HG02981 (cell line): ENCODE data around the gene CENPVL2.
"Not testable (repeated sequence)": the region's sequence is repeated elsewhere in the genome, so short reads cannot be mapped to it uniquely, and the experiment has no call there.

Experiments
- ATAC-seq: cut with Tn5 transposase; IDR thresholded peaks from one replicate; pipeline ENCODE4 v1.9.1; 2021; ENCODE audit warnings: mild to moderate bottlenecking, moderate library complexity; ENCODE audit not compliant: unreplicated experiment

The CENPVL2 gene

DNA sequence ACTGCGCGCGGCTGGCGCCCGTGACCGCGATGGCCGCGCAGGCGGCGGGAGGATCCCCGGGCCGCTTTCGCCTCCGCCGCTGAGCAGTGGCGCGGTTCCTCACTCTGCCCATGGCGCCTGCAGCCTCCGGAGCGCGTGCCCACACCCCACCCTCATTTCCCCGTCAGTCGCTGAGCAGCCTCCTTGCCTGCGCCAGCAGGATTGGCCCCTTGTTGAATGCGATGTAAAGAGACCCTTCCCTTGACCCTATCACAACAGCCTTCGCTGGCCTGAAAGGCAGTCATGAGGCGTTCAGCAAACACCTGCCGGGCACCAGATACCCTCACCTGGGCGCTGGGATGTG lies at the start of gene CENPVL2:
Gene CENPVL2, minus strand, starts transcription at position 112 of the 343 bp plus-strand sequence. Its CDS starts 0 bp downstream, at position 112.
- ATAC-seq: not testable (repeated sequence)

DNA sequence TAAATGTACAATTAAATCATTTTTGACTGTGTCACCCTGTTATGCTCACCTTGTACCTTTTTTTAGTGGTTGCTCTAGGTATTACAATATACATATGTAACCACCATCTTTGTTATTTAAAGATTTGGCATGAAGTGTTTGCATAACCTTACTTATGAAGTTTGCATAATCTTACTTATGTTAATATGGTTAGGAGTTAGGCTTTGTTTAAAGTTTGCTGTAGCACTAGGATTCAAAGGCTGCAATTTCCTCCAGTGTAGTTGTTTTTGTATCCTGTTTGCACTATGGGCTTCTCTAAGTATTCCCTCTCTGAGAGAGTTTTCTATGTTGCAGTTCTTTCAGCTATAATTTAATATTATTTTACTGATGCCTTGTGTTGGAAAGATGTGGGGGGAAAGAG lies 45.6 kb upstream of the CENPVL2 start:
- ATAC-seq: no peak

DNA sequence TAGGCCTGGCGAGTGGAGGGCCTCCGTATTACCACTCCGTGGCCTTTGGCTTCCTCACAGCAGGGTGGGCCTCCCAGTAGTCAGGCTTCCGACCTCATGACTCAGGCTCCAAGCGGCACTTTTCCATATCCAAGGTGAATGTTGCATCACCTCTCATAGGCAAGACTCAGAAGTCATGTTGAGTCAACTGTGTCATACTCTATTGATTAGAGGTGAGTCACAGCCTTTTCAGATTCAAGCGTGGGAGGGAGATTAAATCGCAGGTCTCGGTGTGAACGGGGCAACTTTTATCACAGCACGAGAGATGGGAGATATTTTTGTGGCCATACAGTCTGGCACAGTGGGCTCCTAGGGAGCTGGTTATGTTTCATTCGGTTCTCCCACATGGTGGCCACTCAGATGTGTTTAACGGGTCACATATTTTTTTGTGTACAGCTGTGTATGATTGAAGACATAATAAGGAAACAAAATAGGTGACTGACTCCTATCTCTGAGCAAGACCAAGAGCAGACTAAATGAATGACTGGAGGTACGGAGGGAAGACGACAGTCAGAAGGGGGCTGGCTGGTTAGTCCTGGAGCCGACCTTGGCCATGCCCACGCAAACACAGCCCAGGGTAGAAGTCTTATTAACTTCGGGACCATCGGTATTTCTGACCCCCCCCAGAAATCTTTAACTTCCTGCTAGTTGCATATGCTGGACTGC lies 30.5 kb upstream of the CENPVL2 start:
- not testable (repeated sequence) for ATAC-seq

DNA sequence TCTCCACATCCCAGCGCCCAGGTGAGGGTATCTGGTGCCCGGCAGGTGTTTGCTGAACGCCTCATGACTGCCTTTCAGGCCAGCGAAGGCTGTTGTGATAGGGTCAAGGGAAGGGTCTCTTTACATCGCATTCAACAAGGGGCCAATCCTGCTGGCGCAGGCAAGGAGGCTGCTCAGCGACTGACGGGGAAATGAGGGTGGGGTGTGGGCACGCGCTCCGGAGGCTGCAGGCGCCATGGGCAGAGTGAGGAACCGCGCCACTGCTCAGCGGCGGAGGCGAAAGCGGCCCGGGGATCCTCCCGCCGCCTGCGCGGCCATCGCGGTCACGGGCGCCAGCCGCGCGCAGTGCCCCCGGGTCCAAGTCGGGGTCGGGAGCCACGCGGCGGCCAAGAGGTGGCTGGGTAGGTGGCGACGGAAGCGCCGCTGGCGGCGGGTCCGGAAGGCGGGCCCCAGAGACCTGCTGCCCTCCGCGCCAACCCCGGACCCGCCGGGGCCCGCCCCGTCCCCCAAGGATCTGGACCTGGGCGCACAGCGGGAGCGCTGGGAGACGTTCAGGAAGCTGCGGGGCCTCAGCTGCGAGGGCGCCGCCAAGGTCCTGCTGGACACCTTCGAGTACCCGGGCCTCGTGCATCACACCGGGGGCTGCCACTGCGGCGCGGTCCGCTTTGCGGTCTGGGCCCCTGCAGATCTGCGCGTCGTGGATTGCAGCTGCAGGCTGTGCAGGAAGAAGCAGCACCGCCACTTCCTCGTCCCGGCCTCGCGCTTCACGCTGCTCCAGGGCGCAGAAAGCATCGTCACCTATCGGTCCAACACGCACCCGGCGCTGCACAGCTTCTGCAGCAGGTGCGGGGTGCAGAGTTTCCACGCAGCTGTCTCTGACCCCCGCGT lies 27.9 kb upstream of the CENPVL2 start, which contains the start of gene CENPVL1:
Gene CENPVL1, plus strand, starts transcription at position 236 of the 888 bp plus-strand sequence. Its CDS starts 0 bp downstream, at position 236.
- ATAC-seq: not testable (repeated sequence)

DNA sequence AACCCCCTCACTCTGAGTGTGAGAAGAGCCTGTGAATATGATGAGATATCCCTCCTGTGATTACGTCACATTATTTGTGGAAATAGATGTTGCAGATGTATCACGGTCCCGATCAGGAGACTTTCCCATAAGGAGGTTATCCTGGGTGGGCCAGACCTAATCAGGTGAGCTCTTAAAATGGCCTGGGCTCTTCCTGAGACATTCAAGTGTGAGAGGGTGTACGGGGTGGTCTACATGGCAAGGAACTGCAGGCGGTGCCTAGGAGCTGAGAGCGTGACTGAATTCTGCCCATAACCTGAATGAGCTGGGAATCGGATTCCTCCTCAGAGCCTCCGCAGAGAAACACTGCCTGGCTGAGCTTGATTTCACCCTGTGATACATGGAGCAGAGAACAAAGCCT lies 14.8 kb upstream of the CENPVL2 start:
- no peak for ATAC-seq

DNA sequence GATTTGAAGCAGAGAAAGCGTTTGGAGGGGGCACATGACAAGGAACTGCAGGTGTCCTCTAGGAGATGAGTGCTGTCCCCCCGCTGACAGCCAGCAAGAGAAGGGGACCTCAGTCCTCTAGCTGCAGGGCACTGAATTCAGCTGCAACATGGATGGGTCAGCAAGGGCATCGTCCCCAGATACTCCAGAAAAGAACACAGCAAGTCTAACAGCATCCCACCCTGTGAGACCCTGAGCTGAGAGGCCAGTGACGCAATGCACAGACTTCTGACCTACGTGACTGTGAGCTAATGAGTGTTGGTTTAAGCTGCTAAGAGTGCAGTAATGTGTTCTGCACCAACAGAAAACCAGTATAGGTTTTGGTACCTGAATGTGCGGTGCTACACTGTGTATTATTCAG lies 11.6 kb upstream of the CENPVL2 start:
- no peak for ATAC-seq

DNA sequence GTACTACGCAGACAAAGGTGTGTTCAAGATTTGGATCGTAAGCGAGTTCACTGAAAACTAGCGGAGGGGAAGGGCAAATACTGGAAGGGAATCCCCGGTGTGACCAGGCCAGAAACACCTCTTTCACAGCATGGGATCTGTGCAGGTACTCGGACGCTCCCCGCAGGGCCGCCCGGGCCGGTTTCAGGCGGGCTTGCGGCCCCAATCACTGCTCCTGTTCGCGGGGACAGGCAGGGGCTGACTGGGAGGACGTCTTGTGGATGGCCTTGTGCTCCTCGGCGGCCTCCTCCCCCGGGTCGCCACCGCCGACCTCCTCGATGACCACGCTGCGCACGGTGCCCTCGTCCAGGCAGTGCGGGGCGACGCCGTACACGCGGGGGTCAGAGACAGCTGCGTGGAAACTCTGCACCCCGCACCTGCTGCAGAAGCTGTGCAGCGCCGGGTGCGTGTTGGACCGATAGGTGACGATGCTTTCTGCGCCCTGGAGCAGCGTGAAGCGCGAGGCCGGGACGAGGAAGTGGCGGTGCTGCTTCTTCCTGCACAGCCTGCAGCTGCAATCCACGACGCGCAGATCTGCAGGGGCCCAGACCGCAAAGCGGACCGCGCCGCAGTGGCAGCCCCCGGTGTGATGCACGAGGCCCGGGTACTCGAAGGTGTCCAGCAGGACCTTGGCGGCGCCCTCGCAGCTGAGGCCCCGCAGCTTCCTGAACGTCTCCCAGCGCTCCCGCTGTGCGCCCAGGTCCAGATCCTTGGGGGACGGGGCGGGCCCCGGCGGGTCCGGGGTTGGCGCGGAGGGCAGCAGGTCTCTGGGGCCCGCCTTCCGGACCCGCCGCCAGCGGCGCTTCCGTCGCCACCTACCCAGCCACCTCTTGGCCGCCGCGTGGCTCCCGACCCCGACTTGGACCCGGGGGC lies 567 bp downstream of the CENPVL2 start:
- ATAC-seq: not testable (repeated sequence)

DNA sequence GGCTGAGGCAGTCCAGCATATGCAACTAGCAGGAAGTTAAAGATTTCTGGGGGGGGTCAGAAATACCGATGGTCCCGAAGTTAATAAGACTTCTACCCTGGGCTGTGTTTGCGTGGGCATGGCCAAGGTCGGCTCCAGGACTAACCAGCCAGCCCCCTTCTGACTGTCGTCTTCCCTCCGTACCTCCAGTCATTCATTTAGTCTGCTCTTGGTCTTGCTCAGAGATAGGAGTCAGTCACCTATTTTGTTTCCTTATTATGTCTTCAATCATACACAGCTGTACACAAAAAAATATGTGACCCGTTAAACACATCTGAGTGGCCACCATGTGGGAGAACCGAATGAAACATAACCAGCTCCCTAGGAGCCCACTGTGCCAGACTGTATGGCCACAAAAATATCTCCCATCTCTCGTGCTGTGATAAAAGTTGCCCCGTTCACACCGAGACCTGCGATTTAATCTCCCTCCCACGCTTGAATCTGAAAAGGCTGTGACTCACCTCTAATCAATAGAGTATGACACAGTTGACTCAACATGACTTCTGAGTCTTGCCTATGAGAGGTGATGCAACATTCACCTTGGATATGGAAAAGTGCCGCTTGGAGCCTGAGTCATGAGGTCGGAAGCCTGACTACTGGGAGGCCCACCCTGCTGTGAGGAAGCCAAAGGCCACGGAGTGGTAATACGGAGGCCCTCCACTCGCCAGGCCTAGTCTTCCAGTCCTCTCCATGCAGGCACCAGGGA lies 2.8 kb downstream of the CENPVL2 start:
- not testable (repeated sequence) for ATAC-seq

DNA sequence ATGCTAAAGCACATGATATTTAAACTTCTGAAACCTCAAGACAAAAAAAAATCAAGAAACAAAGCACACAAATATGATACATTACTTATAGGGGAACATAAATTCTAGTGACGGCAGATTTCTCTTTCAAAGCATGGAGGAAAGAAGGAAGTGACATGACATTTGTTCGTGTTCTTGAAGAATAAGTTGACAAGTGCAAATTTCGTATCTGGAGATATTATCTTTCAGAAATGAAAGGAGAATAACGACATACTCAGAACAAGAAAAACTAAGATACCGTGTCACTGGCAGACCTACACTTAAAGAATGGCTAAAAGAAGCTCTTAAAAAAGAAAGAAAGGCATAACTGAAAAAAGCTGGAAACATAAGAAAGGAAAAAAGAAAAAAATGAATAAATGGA lies 16.6 kb downstream of the CENPVL2 start:
- ATAC-seq: no peak

DNA sequence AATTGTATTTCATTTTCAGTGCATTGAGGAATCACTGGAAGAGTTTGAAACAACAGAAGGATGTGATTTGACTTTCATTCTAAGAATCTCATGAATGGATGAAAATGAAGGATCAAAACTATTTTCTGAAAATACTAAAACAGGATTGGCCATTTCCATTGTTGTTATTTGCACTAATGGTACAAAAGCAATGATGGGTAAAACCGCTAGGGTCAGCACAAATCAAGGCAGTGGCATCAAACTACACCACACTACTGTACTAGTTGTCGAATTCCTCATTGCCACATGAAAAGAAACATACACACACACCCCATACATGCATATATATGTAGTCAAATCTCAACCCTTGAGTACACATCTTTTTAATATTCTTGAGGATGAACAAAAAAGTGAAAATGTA lies 39.3 kb downstream of the CENPVL2 start:
- no peak for ATAC-seq

DNA sequence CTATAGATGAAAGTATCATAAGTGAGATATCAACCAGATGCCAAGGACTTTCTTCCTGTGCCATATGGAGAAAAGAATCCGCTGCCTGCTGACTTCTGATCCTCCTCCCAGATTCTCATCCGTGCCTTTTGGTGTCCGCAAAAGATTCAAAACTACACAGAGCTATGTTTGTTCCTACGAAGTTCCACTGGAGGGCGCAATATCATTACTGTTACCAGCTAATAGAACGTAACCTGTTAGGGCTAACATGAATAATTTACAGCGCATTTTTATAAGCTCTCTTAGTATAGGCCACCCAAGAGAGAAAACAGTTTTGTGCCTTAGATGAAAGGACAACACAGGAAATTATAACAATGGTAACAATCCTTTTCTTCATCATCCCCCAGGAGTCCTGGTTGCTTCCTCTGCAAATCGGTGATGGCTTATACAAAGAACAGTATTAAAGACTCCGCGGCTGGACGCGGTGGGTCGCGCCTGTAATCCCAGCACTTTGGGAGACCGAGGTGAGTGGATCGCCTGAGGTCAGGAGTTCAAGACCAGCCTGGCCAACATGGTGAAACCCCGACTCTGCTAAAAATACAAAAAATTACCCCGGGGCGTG lies 41.1 kb downstream of the CENPVL2 start:
- no peak for ATAC-seq

DNA sequence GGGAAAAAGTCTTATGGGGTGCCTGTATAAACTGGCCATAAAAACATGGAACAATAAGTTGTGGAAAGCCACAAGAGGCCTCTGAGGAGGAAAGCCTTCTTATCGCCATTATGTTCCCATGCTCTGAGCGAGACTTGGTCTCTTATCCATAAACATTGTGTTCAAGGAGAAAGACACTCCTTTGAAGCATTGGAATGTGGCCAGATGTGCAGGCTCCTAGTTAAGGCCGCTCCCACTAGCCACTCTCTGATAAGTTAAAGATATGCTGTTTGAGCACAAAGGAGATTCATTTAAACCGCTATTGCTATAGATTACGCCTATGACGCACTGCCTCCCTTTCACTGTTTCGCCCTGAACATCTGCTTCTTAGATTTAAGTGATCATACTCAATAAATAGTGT lies 46.1 kb downstream of the CENPVL2 start:
- not testable (repeated sequence) for ATAC-seq
